ENCODE data around the gene DIS3L2.
"Not testable (repeated sequence)": the region's sequence is repeated elsewhere in the genome, so short reads cannot be mapped to it uniquely, and the experiment has no call there.

DIS3L2 gene

DNA sequence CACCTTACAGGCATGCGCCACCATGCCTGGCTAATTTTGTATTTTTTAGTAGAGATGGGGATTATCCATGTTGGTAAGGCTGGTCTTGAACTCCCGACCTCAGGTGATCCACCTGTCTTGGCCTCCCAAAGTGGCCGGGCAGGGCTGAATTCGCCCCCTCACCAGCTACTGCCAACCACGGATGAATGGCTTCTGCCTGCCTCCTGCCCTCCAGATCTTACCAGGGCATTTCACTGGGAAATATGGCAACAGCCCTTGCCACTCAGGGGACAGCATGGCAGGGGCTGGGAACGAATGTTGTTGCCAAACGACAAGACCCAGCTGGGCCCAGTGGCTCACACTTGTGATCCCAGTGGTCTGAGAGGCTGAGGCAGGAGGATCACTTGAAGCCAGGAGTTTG, 415.2 kb downstream of the DIS3L2 start:
- DNase-seq (ENCODE audit: low read depth, low spot score) = no peak
- TF ChIP-seq EZH2 (IDR thresholded peaks at IDR 0.05) = no peak
- no peak for TF ChIP-seq FOXP2 (optimal IDR thresholded peaks at IDR 0.05; ENCODE audit: control extremely low read depth, extremely low read length, insufficient read depth)
- TF ChIP-seq POLR2AphosphoS5 (IDR thresholded peaks at IDR 0.05; ENCODE audit: borderline replicate concordance, low read depth, low read length) = no peak
- H3K9ac ChIP-seq (ENCODE audit: insufficient read length) = no peak overlapping the region
- no peaks in the 10 kb centered on the region for H3K36me3 ChIP-seq (ENCODE audit: insufficient read depth, low read length)
- H3K4me3 ChIP-seq = no peak overlapping the region
- H3K9me3 ChIP-seq (ENCODE audit: low read depth, low read length) = no peaks in the 10 kb centered on the region
- no peak overlapping the region for H3K27ac ChIP-seq

- H3K36me3 ChIP-seq (ENCODE audit: insufficient read depth, low read length) = no peaks in the 10 kb centered on the region
- no peaks in the 10 kb centered on the region for H3K9me3 ChIP-seq (ENCODE audit: low read depth, low read length)
- no peak for TF ChIP-seq EZH2 (IDR thresholded peaks at IDR 0.05)
- TF ChIP-seq FOXP2 (optimal IDR thresholded peaks at IDR 0.05; ENCODE audit: control extremely low read depth, extremely low read length, insufficient read depth) = no peak
- TF ChIP-seq POLR2AphosphoS5 (IDR thresholded peaks at IDR 0.05; ENCODE audit: borderline replicate concordance, low read depth, low read length) = no peak
Observed at GRCh38 chr2:232377319-232377718, 415.8 kb downstream of the DIS3L2 start.

DNA sequence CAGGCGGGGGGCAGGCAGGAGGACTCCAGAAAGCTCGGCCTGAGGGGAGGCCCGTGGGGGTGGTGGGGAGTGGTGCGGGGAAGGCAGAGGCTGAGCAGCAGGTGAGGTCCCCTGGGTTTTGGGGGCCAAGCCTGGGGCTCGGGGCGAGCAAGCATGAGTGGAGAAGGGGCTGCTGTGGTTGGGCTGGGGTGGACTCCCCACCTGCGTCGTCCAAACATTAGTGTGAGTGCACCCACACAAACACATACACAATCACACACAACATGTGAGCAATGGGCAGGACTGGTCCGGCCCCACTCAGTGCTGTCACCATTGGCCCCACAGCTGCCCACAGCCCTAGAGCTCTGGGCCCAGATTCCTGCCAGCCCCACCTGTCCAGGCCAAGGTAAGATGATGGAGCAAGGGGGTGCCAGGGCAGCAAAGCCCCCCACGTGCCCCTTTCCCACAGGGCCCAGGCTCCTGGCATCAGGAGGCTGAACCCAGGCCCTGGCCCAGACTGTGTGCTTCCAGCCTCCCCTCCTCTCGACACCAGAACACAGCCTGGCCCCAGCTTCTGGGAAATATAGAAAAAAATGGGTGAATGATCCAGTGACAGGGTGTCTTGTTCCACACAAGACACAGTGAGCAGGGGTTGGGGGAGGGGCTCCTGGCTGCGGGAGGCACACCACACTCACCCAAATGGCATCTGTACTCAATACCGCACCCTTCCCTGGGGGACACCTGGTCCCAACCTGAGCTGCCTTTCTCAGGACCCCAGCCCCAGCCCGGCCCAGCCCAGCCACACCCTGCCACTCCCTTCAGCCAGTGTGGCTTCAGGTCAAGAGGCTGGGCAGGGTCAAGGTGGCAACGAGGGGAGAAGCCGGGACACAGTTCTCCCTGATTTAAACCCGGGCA, 416.6 kb downstream of the DIS3L2 start:
- Histone ChIP-seq H3K4me3 (no peak overlapping the region), H3K9me3 (ENCODE audit: low read depth, low read length) (no peaks in the 10 kb centered on the region), H3K9ac (ENCODE audit: insufficient read length) (no peak overlapping the region), H3K36me3 (ENCODE audit: insufficient read depth, low read length) (no peaks in the 10 kb centered on the region), H3K27ac (no peak overlapping the region)
- TF ChIP-seq POLR2AphosphoS5 (IDR thresholded peaks at IDR 0.05; ENCODE audit: borderline replicate concordance, low read depth, low read length) = no peak
- no peak for TF ChIP-seq FOXP2 (optimal IDR thresholded peaks at IDR 0.05; ENCODE audit: control extremely low read depth, extremely low read length, insufficient read depth)
- TF ChIP-seq EZH2 (IDR thresholded peaks at IDR 0.05) = no peak
- DNase-seq (ENCODE audit: low read depth, low spot score) = no peak

More at GRCh38 chr2:232377319-232377718, 415.8 kb downstream of the DIS3L2 start:
- DNase-seq (ENCODE audit: low read depth, low spot score) = no peak
- no peak overlapping the region for H3K9ac ChIP-seq (ENCODE audit: insufficient read length)
- H3K27ac ChIP-seq = no peak overlapping the region
- H3K4me3 ChIP-seq = no peak overlapping the region

DNA sequence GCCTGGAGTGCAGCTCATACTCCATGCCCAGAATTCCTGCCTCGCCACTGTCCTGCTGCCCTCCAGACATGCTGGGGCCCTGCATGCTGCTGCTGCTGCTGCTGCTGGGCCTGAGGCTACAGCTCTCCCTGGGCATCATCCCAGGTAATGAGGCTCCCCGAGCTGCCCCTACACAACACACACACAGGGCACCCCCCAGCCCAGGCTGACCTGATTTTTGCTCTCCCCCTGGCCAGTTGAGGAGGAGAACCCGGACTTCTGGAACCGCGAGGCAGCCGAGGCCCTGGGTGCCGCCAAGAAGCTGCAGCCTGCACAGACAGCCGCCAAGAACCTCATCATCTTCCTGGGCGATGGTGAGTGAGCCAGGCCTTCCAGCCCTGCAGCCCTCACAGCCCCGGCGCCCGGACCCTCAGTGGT, 417.2 kb downstream of the DIS3L2 start, which contains the start of gene ALPP:
ALPP (plus strand) TSS at position 17 of the 417 bp plus-strand sequence; CDS start at position 69, 52 bp downstream.
- not testable (repeated sequence) for H3K27ac ChIP-seq; H3K9ac ChIP-seq (ENCODE audit: insufficient read length); H3K4me3 ChIP-seq; DNase-seq (ENCODE audit: low read depth, low spot score); H3K36me3 ChIP-seq (ENCODE audit: insufficient read depth, low read length); H3K9me3 ChIP-seq (ENCODE audit: low read depth, low read length)

DNA sequence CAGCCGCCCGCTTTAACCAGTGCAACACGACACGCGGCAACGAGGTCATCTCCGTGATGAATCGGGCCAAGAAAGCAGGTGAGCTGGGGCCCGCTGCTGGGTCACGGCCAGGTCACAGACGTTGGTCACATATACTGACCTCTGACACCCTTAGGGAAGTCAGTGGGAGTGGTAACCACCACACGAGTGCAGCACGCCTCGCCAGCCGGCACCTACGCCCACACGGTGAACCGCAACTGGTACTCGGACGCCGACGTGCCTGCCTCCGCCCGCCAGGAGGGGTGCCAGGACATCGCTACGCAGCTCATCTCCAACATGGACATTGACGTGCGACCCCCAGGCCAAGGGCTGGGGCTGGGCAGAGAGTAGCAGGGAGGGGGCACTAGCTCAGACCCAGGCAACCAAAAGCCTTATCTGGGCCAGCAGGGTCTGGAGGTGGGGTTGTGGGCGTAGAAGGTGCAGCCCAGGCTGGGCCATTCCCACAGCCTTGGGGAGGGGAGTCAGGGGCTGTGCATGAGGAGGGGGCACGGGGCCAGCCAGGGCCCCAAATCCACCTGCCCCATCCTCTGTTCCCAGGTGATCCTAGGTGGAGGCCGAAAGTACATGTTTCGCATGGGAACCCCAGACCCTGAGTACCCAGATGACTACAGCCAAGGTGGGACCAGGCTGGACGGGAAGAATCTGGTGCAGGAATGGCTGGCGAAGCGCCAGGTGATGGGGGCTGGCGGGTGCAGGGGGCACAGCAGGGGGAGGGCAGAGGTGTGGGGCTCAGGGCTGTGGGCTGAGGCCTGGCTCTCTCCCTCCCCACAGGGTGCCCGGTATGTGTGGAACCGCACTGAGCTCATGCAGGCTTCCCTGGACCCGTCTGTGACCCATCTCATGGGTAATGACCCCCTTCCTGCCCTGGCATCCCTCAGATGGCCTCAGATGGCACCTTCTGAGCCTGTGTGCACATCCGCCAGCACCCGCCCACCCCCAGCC, 418.4 kb downstream of the DIS3L2 start:
- H3K27ac ChIP-seq; H3K36me3 ChIP-seq (ENCODE audit: insufficient read depth, low read length); DNase-seq (ENCODE audit: low read depth, low spot score); H3K9me3 ChIP-seq (ENCODE audit: low read depth, low read length); H3K9ac ChIP-seq (ENCODE audit: insufficient read length); H3K4me3 ChIP-seq: not testable (repeated sequence)

DNA sequence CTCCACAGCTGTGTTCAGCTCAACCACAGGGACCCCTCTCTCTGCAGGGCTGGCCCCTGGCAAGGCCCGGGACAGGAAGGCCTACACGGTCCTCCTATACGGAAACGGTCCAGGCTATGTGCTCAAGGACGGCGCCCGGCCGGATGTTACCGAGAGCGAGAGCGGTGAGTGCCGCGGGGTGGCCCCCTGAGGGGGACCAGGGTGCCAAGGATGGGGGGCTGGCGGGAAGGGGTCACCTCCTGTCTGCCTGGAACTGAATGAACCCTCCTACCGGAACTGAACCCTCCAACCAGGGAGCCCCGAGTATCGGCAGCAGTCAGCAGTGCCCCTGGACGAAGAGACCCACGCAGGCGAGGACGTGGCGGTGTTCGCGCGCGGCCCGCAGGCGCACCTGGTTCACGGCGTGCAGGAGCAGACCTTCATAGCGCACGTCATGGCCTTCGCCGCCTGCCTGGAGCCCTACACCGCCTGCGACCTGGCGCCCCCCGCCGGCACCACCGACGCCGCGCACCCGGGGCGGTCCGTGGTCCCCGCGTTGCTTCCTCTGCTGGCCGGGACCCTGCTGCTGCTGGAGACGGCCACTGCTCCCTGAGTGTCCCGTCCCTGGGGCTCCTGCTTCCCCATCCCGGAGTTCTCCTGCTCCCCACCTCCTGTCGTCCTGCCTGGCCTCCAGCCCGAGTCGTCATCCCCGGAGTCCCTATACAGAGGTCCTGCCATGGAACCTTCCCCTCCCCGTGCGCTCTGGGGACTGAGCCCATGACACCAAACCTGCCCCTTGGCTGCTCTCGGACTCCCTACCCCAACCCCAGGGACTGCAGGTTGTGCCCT, 419.9 kb downstream of the DIS3L2 start:
- not testable (repeated sequence) for H3K27ac ChIP-seq; DNase-seq (ENCODE audit: low read depth, low spot score); H3K36me3 ChIP-seq (ENCODE audit: insufficient read depth, low read length); H3K9ac ChIP-seq (ENCODE audit: insufficient read length); H3K4me3 ChIP-seq; H3K9me3 ChIP-seq (ENCODE audit: low read depth, low read length)

DNA sequence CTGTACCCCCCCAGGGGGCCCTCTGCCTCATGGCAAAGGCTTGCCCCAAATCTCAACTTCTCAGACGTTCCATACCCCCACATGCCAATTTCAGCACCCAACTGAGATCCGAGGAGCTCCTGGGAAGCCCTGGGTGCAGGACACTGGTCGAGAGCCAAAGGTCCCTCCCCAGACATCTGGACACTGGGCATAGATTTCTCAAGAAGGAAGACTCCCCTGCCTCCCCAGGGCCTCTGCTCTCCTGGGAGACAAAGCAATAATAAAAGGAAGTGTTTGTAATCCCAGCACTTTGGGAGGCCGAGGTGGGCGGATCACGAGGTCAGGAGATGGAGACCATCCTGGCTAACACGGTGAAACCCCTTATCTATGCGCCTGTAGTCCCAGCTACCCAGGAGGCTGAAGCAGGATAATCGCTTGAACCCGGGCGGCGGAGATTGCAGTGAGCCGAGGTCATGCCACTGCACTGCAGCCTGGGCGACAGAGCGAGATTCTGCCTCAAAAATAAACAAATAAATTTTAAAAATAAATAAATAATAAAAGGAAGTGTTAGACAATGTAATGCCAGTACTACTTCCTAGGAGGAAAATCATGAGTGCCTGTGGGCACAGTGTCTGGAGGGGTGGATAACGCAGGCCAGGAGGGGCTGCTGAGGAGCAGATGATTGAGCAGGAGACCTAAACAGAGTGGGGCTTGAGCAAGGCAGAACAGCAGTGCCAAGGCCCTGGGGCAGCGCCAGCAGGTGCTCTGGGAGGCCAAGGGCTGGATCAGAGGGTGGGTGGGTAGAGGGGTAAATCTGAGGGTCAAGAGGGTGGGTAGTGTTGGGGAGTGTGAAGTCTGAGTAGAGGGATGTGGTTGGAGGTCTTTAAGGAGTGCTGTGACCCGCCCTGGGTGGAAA, 421.1 kb downstream of the DIS3L2 start:
- Histone ChIP-seq H3K9me3 (ENCODE audit: low read depth, low read length) (no peaks in the 10 kb centered on the region), H3K27ac (no peak overlapping the region), H3K36me3 (ENCODE audit: insufficient read depth, low read length) (no peaks in the 10 kb centered on the region), H3K4me3 (no peak overlapping the region), H3K9ac (ENCODE audit: insufficient read length) (no peak overlapping the region)
- no peak for DNase-seq (ENCODE audit: low read depth, low spot score)
- TF ChIP-seq POLR2AphosphoS5 (IDR thresholded peaks at IDR 0.05; ENCODE audit: borderline replicate concordance, low read depth, low read length) = no peak
- no peak for TF ChIP-seq EZH2 (IDR thresholded peaks at IDR 0.05)
- TF ChIP-seq FOXP2 (optimal IDR thresholded peaks at IDR 0.05; ENCODE audit: control extremely low read depth, extremely low read length, insufficient read depth) = no peak
